Measurements from ENCODE around the gene ANO5. TPM values are rescaled to one million over a fixed set of nuclear protein-coding genes. Genes with fewer than 3 reads are reported as not detected.
"Not testable (repeated sequence)": the region's sequence is repeated elsewhere in the genome, so short reads cannot be mapped to it uniquely, and the experiment has no call there.

ANO5 gene
- total and polyA plus RNA-seq, 8 donors, result 1.3 to 5.4 (median 4.0) TPM

DNA sequence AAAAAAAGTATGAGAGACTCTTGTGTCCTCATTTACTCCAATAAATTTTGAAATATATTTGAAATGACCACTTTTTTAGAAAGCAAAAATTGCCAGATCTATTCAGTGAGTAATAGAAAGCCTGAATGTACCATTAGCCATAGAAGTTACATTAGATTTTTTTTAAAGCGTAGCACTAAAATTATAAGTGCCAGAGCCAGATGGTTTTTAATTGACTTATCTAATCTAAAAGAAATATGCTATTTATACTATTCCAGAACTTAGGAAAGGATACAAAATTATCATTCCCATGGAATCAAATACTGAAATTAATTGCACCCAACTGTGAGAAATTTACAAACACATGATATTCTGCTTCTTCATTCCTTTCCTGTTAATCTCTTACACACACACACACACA, 80.9 kb downstream of the ANO5 start:
- intact Hi-C loops (cut with DNase I), result no loop called here
- ATAC-seq (no peak), DNase-seq (no peak), FAIRE-seq (no peak)
- WGBS, 2 donors, result 89 to 92% methylated on average over 1 of the region's 1 CpG
- no peaks in the 10 kb centered on the region for H3K27me3 ChIP-seq
- peaks cover 8 to 15% (median 11%) of the 10 kb centered on the region in 3 donors for H3K4me1 ChIP-seq
- TF ChIP-seq, protein P1, sequence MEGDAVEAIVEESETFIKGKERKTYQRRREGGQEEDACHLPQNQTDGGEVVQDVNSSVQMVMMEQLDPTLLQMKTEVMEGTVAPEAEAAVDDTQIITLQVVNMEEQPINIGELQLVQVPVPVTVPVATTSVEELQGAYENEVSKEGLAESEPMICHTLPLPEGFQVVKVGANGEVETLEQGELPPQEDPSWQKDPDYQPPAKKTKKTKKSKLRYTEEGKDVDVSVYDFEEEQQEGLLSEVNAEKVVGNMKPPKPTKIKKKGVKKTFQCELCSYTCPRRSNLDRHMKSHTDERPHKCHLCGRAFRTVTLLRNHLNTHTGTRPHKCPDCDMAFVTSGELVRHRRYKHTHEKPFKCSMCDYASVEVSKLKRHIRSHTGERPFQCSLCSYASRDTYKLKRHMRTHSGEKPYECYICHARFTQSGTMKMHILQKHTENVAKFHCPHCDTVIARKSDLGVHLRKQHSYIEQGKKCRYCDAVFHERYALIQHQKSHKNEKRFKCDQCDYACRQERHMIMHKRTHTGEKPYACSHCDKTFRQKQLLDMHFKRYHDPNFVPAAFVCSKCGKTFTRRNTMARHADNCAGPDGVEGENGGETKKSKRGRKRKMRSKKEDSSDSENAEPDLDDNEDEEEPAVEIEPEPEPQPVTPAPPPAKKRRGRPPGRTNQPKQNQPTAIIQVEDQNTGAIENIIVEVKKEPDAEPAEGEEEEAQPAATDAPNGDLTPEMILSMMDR (IDR thresholded peaks at IDR 0.05), result no peak
- no peak overlapping the region for H3K27ac ChIP-seq
- no peaks in the 10 kb centered on the region for H3K9me3 ChIP-seq
- H3K36me3 ChIP-seq, result peaks cover 0 to 7% (median 0%) of the 10 kb centered on the region in 3 donors
- H3K4me3 ChIP-seq, result no peak overlapping the region

DNA sequence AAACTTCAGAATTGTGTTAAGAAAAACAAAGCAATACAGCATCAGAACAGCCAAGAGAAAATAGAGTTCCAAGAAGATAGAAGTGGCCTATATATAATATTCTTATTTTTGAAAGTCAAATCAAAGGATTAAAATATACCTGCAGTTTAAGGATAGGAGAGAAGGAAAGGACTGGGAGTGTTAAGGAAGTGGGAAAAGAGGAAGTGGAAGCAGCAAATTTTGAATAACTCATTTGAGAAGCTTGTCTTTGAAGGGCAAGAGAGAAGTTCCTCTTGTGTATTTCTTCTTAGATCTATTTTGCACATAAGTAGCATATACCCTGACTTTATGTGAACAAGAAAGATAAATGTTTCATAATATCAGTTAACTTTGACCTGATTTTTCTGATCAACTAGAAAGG, 82.7 kb downstream of the ANO5 start:
- Histone ChIP-seq H3K4me1 (peaks cover 8 to 15% (median 11%) of the 10 kb centered on the region in 3 donors), H3K27me3 (no peaks in the 10 kb centered on the region), H3K9me3 (no peaks in the 10 kb centered on the region), H3K27ac (no peak overlapping the region), H3K4me3 (no peak overlapping the region), H3K36me3 (peaks cover 0 to 4% (median 0%) of the 10 kb centered on the region in 3 donors)
- DNase-seq (no peak), ATAC-seq (no peak), FAIRE-seq (no peak)
- intact Hi-C loops (cut with DNase I), result no loop called here
- TF ChIP-seq, protein P1 (IDR thresholded peaks at IDR 0.05), result no peak

DNA sequence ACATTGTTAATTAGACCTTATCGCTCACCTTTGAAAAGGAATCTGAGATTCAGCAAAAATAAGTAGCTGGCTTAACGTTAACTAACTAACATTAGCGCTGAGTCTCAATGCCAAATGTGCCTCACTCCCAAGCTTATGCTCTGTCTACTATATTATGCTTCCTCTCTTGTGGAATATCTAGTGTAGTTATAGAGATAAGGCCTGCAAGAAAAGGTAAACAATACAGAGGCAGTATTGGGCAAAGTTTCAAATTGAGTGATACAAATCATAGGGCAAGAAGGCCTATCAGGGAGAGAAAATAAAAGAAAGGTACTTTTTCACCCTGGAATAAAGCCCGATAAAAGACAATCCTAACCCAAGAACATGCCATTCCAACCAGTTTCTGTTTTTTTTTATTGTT, 83.7 kb downstream of the ANO5 start:
- Histone ChIP-seq H3K4me3 (no peak overlapping the region), H3K27me3 (no peaks in the 10 kb centered on the region), H3K9me3 (no peaks in the 10 kb centered on the region), H3K4me1 (peaks cover 8 to 15% (median 11%) of the 10 kb centered on the region in 3 donors), H3K36me3 (no peaks in the 10 kb centered on the region), H3K27ac (peak overlapping the region in 2 of 4 donors; percentile 24 to 42)
- ATAC-seq (peak; percentile 64 to 96 (median 89)), FAIRE-seq (no peak), DNase-seq (no peak)
- WGBS, 2 donors, result 25% methylated on average over 4 of the region's 4 CpGs
- TF ChIP-seq, protein P1 (IDR thresholded peaks at IDR 0.05), result no peak
- intact Hi-C loops (cut with DNase I), result no loop called here

DNA sequence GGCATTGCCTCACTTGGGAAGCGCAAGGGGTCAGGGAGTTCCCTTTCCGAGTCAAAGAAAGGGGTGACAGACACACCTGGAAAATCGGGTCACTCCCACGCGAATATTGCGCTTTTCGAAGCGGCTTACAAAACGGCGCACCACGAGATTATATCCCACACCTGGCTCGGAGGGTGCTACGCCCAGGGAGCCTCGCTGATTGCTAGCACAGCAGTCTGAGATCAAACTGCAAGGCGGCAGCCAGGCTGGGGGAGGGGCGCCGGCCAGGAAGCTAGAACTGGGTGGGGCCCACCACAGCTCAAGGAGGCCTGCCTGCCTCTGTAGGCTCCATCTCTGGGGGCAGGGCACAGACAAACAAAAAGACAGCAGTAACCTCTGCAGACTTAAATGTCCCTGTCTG, 92.1 kb downstream of the ANO5 start:
- H3K4me3 ChIP-seq; H3K27me3 ChIP-seq; FAIRE-seq; intact Hi-C loops (cut with DNase I); H3K27ac ChIP-seq; H3K9me3 ChIP-seq; H3K36me3 ChIP-seq; ATAC-seq; H3K4me1 ChIP-seq: not testable (repeated sequence)
- DNase-seq, result peak in 1 of 6 donors; percentile 26
- WGBS, 2 donors, result 89% methylated on average over 17 of the region's 17 CpGs

DNA sequence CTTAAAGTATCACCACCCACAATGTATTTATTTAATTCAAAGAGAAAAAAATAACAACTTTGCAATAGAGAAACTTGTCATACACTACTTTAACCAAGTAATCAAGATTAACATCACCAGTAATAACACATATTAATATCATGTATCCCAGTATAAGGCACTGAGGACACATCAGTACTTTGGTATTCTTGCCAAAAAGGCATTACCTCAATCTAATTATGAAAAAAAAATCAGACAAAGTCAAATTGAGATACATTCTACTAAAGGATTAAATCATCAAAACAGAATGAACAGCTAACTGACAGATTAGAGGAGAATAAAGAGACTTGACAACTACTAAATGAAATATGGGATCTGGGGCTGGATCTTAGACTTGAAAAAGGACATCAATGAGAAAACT, 109.5 kb downstream of the ANO5 start:
- no peak for FAIRE-seq
- Histone ChIP-seq H3K9me3 (no peaks in the 10 kb centered on the region), H3K36me3 (no peaks in the 10 kb centered on the region), H3K27me3 (no peaks in the 10 kb centered on the region), H3K27ac (no peak overlapping the region), H3K4me1 (no peaks in the 10 kb centered on the region), H3K4me3 (no peak overlapping the region)
- TF ChIP-seq, protein P1 (IDR thresholded peaks at IDR 0.05), result no peak
- intact Hi-C loops (cut with DNase I), result loop anchor here in 1 of 3 donors (10.0 kb wide), 1 partner anchor 58 kb away; no protein-coding TSS in a partner anchor
- no peak for ATAC-seq
- DNase-seq, result no peak
